Left cardiac atrium (tissue), 4 donors: Measurements from ENCODE around the gene SLC25A40. TPM values are rescaled to one million over a fixed set of nuclear protein-coding genes. Genes with fewer than 3 reads are reported as not detected.
A peak's percentile ranks its signal among the peaks of the same experiment; 100 is the strongest.

Experiments used
- ATAC-seq, 2 donors: fragments of 200-7000 bp; cut with Tn5 transposase; one replicate each; pipeline ENCODE4 v1.9.1; 2020; ENCODE audit warnings: mild to moderate bottlenecking in 2 of 2, moderate library complexity in 2 of 2
- DNase-seq: peaks from one replicate; pipeline ENCODE4 v3.0.0-alpha.2; 2020
- intact Hi-C, 2 donors: fragments of 100-400 bp; cut with DNase I; formaldehyde crosslinking; loops; one replicate each; pipeline versions ENCODE4 v1.14.1 to v1.15.1; 2022 to 2023
- total RNA-seq, 2 donors: library from RNA; stranded (reverse); fragmentation: NEBNext Ultra II Directional; extraction: Animal tissue kit (Norgen Biotek cat#: 25700); gene quantifications; one replicate each; pipeline ENCODE4 v1.2.1, GENCODE V29; 2021
- donor health status: DM: no; HTN: yes; CAD: no.
- donor health status: DM: no; HTN: yes; CAD: no; lungs with severe emphysema.
- donor health status: DM: yes; HTN: yes; CAD: no.
- donor health status: Dilated cardiomyopathy.

SLC25A40 gene
- total RNA-seq, 2 donors from 2014 or later, result 25.1 to 31.4 TPM

DNA sequence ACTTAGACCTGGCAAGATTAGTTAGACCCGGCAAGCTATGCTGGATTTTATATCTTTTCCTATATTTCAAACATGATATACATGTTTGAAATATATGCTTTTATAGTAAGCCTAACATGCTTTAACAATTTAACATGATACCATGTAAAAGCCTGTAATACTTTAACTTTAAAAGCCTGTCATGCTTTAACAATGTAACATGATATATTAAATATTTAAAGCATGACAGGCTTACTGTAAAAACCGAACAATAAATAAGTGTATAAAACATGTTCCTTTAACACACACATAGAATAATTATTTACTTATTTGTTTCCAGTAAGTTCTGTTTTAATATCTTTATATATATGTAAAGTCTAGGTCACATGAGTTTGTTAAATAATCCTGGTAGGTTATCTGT is 65.4 kb downstream of the SLC25A40 start:
- ATAC-seq (no peak), DNase-seq (no peak)
- intact Hi-C loops, result no loop called here

DNA sequence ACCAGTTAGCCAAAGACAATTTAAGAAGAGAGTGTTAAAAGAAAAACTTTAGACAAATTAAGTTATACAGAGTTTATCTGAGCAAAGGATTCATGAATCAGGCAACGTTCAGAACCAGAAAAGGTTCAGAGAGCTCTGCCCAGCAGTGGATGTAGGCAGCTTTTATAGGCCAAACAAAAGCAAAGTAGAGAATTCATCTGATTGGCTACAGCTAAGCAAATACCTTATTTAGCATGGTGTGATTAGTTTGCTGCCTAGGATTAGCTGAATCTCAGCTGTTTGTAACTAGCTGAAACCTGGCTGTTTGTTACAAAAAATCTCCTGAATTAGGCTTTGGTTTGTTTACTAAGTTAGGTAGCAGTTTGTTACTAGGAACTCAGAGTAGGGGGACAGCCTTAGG is 66.0 kb downstream of the SLC25A40 start:
- intact Hi-C loops, result no loop called here
- DNase-seq, result no peak
- ATAC-seq, result no peak

DNA sequence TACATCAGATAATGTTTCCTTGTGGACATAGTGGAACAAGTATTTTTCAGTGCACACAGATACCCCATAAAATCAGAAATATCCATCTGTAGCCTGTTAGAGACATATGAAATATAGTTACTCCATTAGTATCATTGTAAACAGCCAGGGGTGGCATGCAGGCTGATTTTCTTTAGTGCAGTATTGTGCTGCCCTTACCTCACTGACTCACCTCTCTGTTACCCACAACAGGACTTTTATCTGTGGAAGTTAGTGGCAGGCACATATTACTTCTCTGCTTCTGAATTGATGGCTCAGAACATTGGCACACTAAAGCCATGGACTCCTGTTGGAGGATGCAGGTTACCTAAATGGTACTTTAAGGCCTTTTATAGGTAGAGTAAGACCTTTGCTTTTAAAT is 70.0 kb downstream of the SLC25A40 start:
- ATAC-seq, result no peak
- intact Hi-C loops, result no loop called here
- DNase-seq, result no peak

DNA sequence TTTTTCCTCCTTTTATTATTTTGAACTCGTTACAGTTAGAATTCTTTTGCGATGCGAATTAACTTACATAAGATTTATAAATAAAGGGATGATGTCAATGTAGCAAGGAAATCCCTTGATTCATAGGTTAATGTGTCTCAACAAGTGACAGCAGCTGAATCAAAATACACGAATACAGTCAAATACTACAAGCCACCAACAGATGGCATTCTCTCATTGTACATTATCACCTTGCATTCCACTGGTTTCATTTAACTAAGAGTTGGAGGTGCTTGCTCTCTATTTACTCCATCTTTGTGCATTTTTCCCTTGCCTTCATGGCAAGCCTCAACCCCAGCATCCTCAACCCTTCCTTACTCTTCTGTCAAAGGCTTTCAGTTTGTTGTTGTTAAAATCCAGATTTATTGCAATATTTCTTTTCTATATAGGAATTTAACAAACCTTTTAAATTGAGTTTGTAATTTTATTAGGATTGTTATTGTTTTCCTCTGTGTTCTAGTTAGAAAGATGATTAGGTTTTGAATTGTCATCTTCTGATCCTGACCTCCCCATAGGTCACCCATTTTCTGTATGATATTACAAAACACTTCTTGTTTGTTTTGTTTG is 78.3 kb downstream of the SLC25A40 start:
- ATAC-seq, result peak in 1 of 2 donors; percentile 47
- DNase-seq, result no peak
- intact Hi-C loops, result loop anchor here in 1 of 2 donors (5.0 kb wide), 2 partner anchors 94 to 314 kb away; no protein-coding TSS in a partner anchor

DNA sequence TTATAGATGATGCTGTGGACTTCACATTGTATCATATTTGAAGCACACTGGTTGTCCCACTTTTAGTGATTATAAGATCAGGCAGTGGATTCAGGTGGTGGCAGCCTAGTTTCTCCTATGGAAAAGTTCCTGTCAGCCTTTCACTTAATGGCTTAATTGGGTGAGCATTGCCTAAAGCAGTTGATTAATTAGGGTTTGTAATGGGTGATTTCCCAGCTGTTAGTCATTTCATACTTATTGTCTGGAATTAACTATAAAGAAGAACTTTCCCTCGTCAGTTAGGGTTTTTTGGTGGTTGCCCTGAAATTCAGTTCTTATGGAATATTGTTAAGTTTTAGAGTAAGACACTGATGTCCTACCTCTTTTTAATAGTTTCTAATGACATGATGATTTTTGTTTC is 78.8 kb downstream of the SLC25A40 start:
- intact Hi-C loops, result loop anchor here in 1 of 2 donors (5.0 kb wide), 2 partner anchors 95 to 315 kb away; no protein-coding TSS in a partner anchor
- ATAC-seq, result no peak
- DNase-seq, result no peak

DNA sequence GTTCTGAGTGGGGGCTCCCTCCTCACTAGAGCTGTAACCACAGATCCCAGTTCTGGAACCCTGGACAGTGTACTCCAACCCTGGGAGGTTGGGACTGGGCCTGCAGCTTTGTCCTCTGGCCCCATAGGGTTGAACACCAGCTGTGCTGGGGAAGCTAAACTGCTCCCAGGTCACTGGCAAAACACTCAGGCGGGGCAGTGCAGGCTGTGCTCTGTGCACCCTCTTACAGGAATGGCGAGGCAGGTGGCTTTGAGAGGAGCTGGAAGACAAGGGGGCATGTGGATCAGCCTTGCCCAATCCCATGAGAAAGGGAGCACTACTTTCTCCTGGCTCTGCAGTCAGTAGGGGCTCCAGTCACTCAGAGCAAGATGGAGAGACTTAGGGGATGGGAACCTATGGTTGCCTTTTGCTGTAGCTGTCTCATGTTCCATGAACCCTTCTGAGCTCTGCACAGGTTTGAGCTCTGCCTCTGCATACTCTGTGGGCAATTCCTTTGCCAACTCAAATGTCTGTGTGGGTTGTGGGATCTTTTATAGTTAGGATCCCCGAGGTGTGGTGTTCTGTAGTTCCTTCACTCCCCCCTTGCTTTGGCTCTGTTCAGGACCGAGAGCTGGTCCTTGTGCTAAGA is 90.7 kb downstream of the SLC25A40 start:
- ATAC-seq, result no peak
- intact Hi-C loops, result no loop called here
- DNase-seq, result no peak

DNA sequence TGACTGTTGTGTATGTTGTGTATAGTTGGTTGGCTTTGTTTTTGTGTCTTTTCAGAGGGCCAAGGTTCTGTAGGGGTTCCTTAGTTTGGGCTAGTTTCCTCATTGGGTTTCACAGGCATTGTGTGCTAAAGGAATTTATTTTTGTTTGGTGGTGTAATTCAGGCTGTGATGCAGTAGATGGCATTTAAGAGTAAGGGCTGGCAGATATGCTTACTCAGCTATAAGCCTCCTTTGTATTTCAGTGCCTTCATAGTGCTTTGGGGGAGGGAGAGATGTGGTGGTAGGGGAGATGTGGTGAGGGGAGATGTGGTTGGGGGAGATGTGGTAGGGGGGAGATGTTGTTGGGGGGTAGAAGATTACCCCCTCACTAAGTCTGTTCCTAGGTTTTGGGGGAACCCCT is 91.7 kb downstream of the SLC25A40 start:
- intact Hi-C loops, result no loop called here
- DNase-seq, result no peak
- no peak for ATAC-seq

Other genes starting within 250 kb of the SLC25A40 start
- 1 to 10 TPM; 3.3 to 4.2 TPM for gene RUNDC3B, start 248.0 kb downstream of the SLC25A40 start, total RNA-seq
- gene DBF4, start 133 bp upstream of the SLC25A40 start, total RNA-seq, result 1 to 10 TPM; 3.1 to 5.3 TPM
- gene ADAM22, start 57.9 kb upstream of the SLC25A40 start, total RNA-seq, result 1 to 10 TPM; 3.1 to 4.3 TPM